Ectodermal cell (in vitro differentiated cells): ENCODE data around the gene ESAM.

ENCODE experiments used
- H3K27ac ChIP-seq: 2 replicates; pipeline ENCODE4 v1.7.0; 2013; ENCODE audit warnings: mild to moderate bottlenecking, low read depth, low read length; ENCODE audit not compliant: insufficient read depth, poor library complexity, severe bottlenecking
- H3K27me3 ChIP-seq: 2 replicates; pipeline ENCODE4 v1.7.0; 2013; ENCODE audit warnings: mild to moderate bottlenecking, low read length; ENCODE audit not compliant: insufficient read depth, control insufficient read depth, poor library complexity, severe bottlenecking
- H3K36me3 ChIP-seq: one replicate; pipeline ENCODE4 v1.7.0; 2013; ENCODE audit warnings: low read length; ENCODE audit not compliant: control insufficient read depth, insufficient read depth
- H3K4me1 ChIP-seq: one replicate; pipeline ENCODE4 v1.7.0; 2013; ENCODE audit warnings: low read length; ENCODE audit not compliant: control insufficient read depth, insufficient read depth
- H3K4me3 ChIP-seq: 2 replicates; pipeline ENCODE4 v1.7.0; 2013; ENCODE audit warnings: low read depth, low read length, control low read depth; ENCODE audit not compliant: insufficient read depth
- H3K9me3 ChIP-seq: 2 replicates; pipeline ENCODE4 v1.7.0; 2013; ENCODE audit warnings: mild to moderate bottlenecking, low read length, moderate library complexity; ENCODE audit not compliant: control insufficient read depth
- WGBS, 2 experiments: methylation state at CpG; one replicate each; pipeline ENCODE4 v1.1.7; 2013; ENCODE audit warnings: missing lambda C conversion rate in 2 of 2; 5-methylcytosine and 5-hydroxymethylcytosine counted together

ESAM gene

GRCh38 chr11:124752471-124753102, 9.5 kb downstream of the ESAM start:
- Histone ChIP-seq H3K4me3 (no peak overlapping the region), H3K9me3 (no peaks in the 10 kb centered on the region), H3K27ac (no peak overlapping the region), H3K4me1 (peaks cover 18% of the 10 kb centered on the region), H3K36me3 (no peaks in the 10 kb centered on the region), H3K27me3 (peaks cover 68% of the 10 kb centered on the region)
- WGBS, 2 experiments = 77 to 79% methylated on average over 10 of the region's 10 CpGs

GRCh38 chr11:124751741-124752470, 10.2 kb downstream of the ESAM start, which contains the start of gene VSIG2:
Gene VSIG2, minus strand, starts transcription at chr11:124752255. Its CDS starts 118 bp downstream, at chr11:124752137.
- H3K27ac ChIP-seq = no peak within 1 kb of the TSS
- H3K9me3 ChIP-seq = no peaks in the 10 kb centered on the region
- WGBS, 2 experiments = 81 to 88% methylated on average over 42 of the region's 42 CpGs
- H3K27me3 ChIP-seq = peaks cover 68% of the 10 kb centered on the region
- peaks cover 20% of the 10 kb centered on the region for H3K4me1 ChIP-seq
- no peaks in the 10 kb centered on the region for H3K36me3 ChIP-seq
- no peak within 1 kb of the TSS for H3K4me3 ChIP-seq

- WGBS, 2 experiments = 79 to 85% methylated on average over 11 of the region's 11 CpGs
- Histone ChIP-seq H3K4me3 (no peak overlapping the region), H3K27me3 (peaks cover 69% of the 10 kb centered on the region), H3K4me1 (peaks cover 20% of the 10 kb centered on the region), H3K27ac (no peak overlapping the region), H3K9me3 (no peaks in the 10 kb centered on the region), H3K36me3 (no peaks in the 10 kb centered on the region)
These were observed 10.7 kb downstream of the ESAM start for GRCh38 chr11:124751391-124751740.

GRCh38 chr11:124749912-124750311, 12.2 kb downstream of the ESAM start:
- H3K4me1 ChIP-seq = peaks cover 24% of the 10 kb centered on the region
- 93 to 96% methylated on average over 1 of the region's 1 CpG for WGBS, 2 experiments
- no peaks in the 10 kb centered on the region for H3K9me3 ChIP-seq
- H3K36me3 ChIP-seq = no peaks in the 10 kb centered on the region
- peaks cover 83% of the 10 kb centered on the region for H3K27me3 ChIP-seq
- no peak overlapping the region for H3K4me3 ChIP-seq
- H3K27ac ChIP-seq = no peak overlapping the region

- WGBS, 2 experiments = 85 to 89% methylated on average over 12 of the region's 12 CpGs
- Histone ChIP-seq H3K9me3 (no peaks in the 10 kb centered on the region), H3K27me3 (peaks cover 92% of the 10 kb centered on the region), H3K27ac (no peak overlapping the region), H3K36me3 (no peaks in the 10 kb centered on the region), H3K4me1 (peaks cover 13% of the 10 kb centered on the region), H3K4me3 (no peak overlapping the region)
These were observed 13.4 kb downstream of the ESAM start for GRCh38 chr11:124748481-124749343.

GRCh38 chr11:124748100-124748418, 14.0 kb downstream of the ESAM start:
- Histone ChIP-seq H3K4me3 (no peak overlapping the region), H3K27me3 (peaks cover 95% of the 10 kb centered on the region), H3K4me1 (peaks cover 11% of the 10 kb centered on the region), H3K27ac (no peak overlapping the region), H3K36me3 (no peaks in the 10 kb centered on the region), H3K9me3 (no peaks in the 10 kb centered on the region)
- WGBS, 2 experiments = 89 to 91% methylated on average over 7 of the region's 7 CpGs

- Histone ChIP-seq H3K4me1 (peaks cover 9% of the 10 kb centered on the region), H3K27me3 (peaks cover 100% of the 10 kb centered on the region), H3K4me3 (no peak overlapping the region), H3K36me3 (no peaks in the 10 kb centered on the region), H3K27ac (no peak overlapping the region), H3K9me3 (no peaks in the 10 kb centered on the region)
- 52 to 62% methylated on average over 14 of the region's 14 CpGs for WGBS, 2 experiments
These were observed 14.5 kb downstream of the ESAM start for GRCh38 chr11:124747406-124748099.

- H3K9me3 ChIP-seq = no peaks in the 10 kb centered on the region
- no peaks in the 10 kb centered on the region for H3K36me3 ChIP-seq
- 2% methylated on average over 37 of the region's 37 CpGs for WGBS, 2 experiments
- peaks cover 8% of the 10 kb centered on the region for H3K4me1 ChIP-seq
- H3K4me3 ChIP-seq = peak overlapping the region; percentile 23
- H3K27ac ChIP-seq = no peak overlapping the region
- H3K27me3 ChIP-seq = peaks cover 100% of the 10 kb centered on the region
These were observed 15.4 kb downstream of the ESAM start for GRCh38 chr11:124746621-124747243.

- H3K27me3 ChIP-seq = peaks cover 100% of the 10 kb centered on the region
- WGBS, 2 experiments = 1% methylated on average over 41 of the region's 41 CpGs
- no peak overlapping the region for H3K27ac ChIP-seq
- no peaks in the 10 kb centered on the region for H3K36me3 ChIP-seq
- H3K4me1 ChIP-seq = peaks cover 8% of the 10 kb centered on the region
- H3K4me3 ChIP-seq = peak overlapping the region; percentile 23
- no peaks in the 10 kb centered on the region for H3K9me3 ChIP-seq
These were observed 16.1 kb downstream of the ESAM start for GRCh38 chr11:124745835-124746620.
